GM12801 (cell line): ENCODE measurements around the gene MKKS.

Experiments used
- TF ChIP-seq, protein P1 (sequence below): IDR thresholded peaks from one replicate; pipeline ENCODE4 v1.5.1; 2011; ENCODE audit warnings: control low read depth; ENCODE audit not compliant: insufficient read length; ENCODE audit errors: extremely low read depth

The MKKS gene

DNA sequence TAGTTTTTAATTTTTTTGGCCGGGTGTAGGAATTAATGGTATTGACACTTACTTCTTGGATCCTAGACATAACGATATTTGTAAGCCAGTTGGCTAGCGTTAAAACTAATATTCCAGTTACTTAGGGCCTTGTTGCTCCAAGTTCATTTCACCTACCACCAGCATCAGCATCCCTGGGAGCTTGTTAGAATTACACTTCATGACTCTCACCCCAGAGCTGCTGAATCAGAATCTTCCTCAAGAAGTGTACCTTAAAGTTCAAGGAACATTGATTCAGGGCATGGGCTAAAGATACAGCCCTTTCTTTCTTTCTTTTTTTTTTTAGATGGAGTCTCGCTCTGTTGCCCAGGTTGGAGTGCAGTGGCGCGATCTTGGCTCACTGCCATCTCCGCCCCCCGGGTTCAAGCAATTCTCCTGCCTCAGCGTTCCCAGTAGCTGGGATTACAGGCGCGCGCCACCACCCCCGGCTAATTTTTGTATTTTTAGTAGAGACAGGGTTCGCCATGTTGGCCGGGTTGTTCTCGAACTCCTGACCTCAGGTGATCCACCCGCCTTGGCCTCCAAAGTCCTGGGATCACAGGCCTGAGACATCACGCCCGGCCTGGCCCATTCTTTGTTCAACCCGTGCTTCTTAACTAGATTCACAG is 2.2 kb upstream of the MKKS start:
- TF ChIP-seq, protein P1, sequence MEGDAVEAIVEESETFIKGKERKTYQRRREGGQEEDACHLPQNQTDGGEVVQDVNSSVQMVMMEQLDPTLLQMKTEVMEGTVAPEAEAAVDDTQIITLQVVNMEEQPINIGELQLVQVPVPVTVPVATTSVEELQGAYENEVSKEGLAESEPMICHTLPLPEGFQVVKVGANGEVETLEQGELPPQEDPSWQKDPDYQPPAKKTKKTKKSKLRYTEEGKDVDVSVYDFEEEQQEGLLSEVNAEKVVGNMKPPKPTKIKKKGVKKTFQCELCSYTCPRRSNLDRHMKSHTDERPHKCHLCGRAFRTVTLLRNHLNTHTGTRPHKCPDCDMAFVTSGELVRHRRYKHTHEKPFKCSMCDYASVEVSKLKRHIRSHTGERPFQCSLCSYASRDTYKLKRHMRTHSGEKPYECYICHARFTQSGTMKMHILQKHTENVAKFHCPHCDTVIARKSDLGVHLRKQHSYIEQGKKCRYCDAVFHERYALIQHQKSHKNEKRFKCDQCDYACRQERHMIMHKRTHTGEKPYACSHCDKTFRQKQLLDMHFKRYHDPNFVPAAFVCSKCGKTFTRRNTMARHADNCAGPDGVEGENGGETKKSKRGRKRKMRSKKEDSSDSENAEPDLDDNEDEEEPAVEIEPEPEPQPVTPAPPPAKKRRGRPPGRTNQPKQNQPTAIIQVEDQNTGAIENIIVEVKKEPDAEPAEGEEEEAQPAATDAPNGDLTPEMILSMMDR, result no peak

DNA sequence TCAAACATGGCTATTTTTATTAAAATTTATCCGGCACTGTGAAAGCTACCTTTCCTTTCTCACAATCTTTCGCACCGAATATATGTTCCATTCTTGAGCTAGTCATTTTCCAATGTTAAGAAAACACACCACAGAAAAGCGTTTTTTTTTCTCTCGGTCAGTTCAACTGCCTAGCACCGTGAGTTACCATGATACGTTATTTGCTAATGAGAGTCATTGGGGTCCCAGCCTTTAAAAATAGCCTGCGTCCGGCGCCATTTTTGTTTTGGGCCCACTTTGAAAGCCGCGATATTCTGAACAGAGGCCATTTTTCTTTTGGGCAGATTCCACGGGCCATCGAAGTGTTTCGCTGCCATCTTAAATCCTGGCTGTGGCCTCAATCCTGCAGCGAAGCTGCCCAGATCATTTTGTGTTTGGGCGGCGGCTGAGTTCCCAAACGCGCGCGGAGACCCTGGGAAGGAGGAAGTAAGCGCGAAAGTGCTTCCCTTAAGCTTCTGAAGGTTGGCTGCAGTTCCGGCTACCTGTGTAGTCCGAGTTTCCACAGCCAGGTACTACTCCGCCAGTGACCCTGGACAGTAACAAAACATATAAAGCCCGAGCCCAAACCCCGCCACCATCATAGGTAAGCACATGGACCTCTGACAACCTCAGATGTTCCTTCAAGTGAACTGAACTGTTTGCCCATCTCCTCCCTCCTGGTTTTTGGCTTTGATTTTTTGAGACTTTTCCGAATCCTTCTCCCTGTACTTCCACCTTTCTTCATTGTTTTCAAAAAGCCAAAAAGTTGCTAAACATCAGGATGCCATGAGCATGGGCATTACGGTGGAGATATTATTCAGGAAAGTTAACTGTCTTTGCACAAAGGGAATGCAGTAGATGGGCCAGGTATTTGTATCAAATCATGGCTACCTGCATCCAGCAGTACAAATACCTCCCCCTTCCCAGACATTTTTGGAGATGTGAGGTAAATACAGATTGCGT is 1.1 kb upstream of the MKKS start, which contains the start of gene SLX4IP:
Gene SLX4IP, plus strand, starts transcription at position 474 of the 981 bp plus-strand sequence. CDS start 22,900 bp downstream, outside the sequence.
- TF ChIP-seq, protein P1, result no peak

DNA sequence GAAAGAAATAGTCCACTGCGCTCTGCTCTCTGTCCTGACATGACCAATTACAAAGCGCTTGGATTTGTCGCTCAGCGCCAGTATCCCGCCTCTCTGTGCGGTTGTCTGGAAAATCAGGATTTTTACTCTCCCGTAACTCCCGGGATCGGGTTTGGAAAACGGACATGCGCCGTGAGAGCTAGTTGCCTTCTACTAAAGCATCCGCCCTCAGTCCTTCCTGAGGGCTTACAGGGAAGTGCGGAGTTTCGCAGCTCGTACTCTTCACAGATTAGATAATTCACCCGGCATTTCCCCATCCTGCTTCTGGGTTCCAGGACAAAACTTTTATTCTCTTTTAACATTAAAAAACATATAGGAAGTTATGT is 427 bp upstream of the MKKS start:
- TF ChIP-seq, protein P1, result no peak

- TF ChIP-seq, protein P1, result no peak
Measured at GRCh38 chr20:10433014-10433622, 904 bp downstream of the MKKS start.

DNA sequence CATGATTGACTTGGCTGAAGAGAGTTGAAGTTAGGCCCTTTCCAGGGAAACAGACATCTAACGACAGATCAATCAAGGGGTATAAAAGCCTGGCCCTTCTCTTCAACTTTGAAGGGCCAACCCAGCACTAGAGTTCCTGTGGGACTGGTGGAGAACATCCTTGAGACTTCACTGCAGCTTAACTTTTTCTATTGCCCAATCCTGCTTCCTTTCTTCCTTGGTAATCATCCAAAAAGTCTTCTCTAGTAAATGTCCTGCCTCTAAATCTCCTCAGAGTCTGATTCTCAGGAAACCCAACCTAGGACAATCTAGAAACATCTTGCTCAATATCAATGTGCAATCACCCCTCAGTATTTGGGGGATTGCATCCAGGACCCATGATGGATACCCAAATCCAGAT is 1.9 kb downstream of the MKKS start:
- TF ChIP-seq, protein P1, result no peak

DNA sequence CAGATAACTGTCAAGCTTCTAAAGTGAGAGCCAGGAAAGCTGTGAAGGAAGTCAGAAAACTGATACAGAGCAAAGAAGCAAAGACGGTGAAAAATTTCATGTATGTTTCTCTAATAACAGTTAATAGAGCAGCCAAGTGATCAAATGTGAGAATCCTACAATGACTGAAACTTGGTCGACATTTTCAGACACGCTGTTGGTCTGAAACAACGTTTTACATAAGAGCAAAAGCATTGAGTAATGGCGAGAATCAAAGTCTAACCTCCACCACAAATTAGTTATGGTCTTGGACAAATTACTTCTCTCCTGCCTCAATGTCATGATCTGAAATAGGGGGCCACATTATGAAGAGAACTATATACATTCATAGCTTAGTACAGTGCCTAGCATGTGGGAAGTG is 3.3 kb downstream of the MKKS start:
- TF ChIP-seq, protein P1, result no peak

GRCh38 chr20:10430000-10430466 is 4.0 kb downstream of the MKKS start:
- TF ChIP-seq, protein P1, result no peak
